KMS-11 (cell line): ENCODE data around the gene CTIF.

Source experiments
- H2AFZ ChIP-seq: fragments of 200-600 bp; sonication (generic); 2 replicates; pipeline ENCODE4 v1.6.1; 2016; ENCODE audit warnings: antibody characterized with exemption, mixed run types, low read depth
- H3K27ac ChIP-seq: fragments of 200-600 bp; sonication (generic); 2 replicates; pipeline ENCODE4 v1.6.1; 2016; ENCODE audit warnings: mild to moderate bottlenecking, mixed run types
- H3K27me3 ChIP-seq: fragments of 200-600 bp; sonication (generic); 2 replicates; pipeline ENCODE4 v1.6.1; 2017; ENCODE audit warnings: mild to moderate bottlenecking, low read depth, mixed run types, moderate library complexity; ENCODE audit not compliant: insufficient read depth
- H3K36me3 ChIP-seq: fragments of 200-600 bp; sonication (generic); 2 replicates; pipeline ENCODE4 v1.6.1; 2017; ENCODE audit warnings: mild to moderate bottlenecking, mixed run types; ENCODE audit not compliant: insufficient read depth
- H3K4me1 ChIP-seq: fragments of 200-600 bp; sonication (generic); 2 replicates; pipeline ENCODE4 v1.6.1; 2016; ENCODE audit warnings: mild to moderate bottlenecking, low read depth, mixed run types; ENCODE audit not compliant: poor library complexity, severe bottlenecking
- H3K4me2 ChIP-seq: fragments of 200-600 bp; sonication (generic); 2 replicates; pipeline ENCODE4 v1.7.0; 2016; ENCODE audit warnings: mild to moderate bottlenecking, mixed run types
- H3K4me3 ChIP-seq: fragments of 200-600 bp; sonication (generic); IDR thresholded peaks from 2 replicates; pipeline ENCODE4 v1.6.1; 2017; ENCODE audit warnings: low read depth, low read length, mixed read lengths; ENCODE audit not compliant: insufficient read depth
- H3K79me2 ChIP-seq: fragments of 200-600 bp; sonication (generic); 2 replicates; pipeline ENCODE4 v1.6.1; 2016; ENCODE audit warnings: low read depth, mixed run types; ENCODE audit not compliant: insufficient read depth
- H3K9ac ChIP-seq: fragments of 200-600 bp; sonication (generic); 2 replicates; pipeline ENCODE4 v1.6.1; 2016; ENCODE audit warnings: mild to moderate bottlenecking, mixed run types
- H4K20me1 ChIP-seq: fragments of 200-600 bp; sonication (generic); 2 replicates; pipeline ENCODE4 v1.6.1; 2016; ENCODE audit warnings: mild to moderate bottlenecking, mixed run types; ENCODE audit not compliant: insufficient read depth
- CTCF ChIP-seq: fragments of 200-600 bp; sonication (generic); conservative IDR thresholded peaks from 2 replicates; pipeline ENCODE4 v1.6.1; 2017; ENCODE audit warnings: low read depth, mild to moderate bottlenecking, antibody characterized with exemption, low read length, moderate library complexity, mixed read lengths

CTIF gene

GRCh38 chr18:48896326-48896874, 357.6 kb downstream of the CTIF start:
- H3K4me3 ChIP-seq, result no peak overlapping the region
- H2AFZ ChIP-seq, result no peak overlapping the region; the same call in 1 of the 2 replicates
- no peak overlapping the region for H3K9ac ChIP-seq

GRCh38 chr18:48896875-48897511, 358.2 kb downstream of the CTIF start:
- no peaks in the 10 kb centered on the region for H3K79me2 ChIP-seq
- no peaks in the 10 kb centered on the region for H3K27me3 ChIP-seq
- H3K27ac ChIP-seq, result no peak overlapping the region
- H3K36me3 ChIP-seq, result no peaks in the 10 kb centered on the region
- no peak overlapping the region for H3K9ac ChIP-seq
- no peak for TF ChIP-seq CTCF
- no peaks in the 10 kb centered on the region for H4K20me1 ChIP-seq
- no peak overlapping the region; the same call in 1 of the 2 replicates for H2AFZ ChIP-seq
- peaks cover 16% of the 10 kb centered on the region for H3K4me1 ChIP-seq
- H3K4me2 ChIP-seq, result peak overlapping the region; percentile 18; the same call in 1 of the 2 replicates
- H3K4me3 ChIP-seq, result no peak overlapping the region

More at GRCh38 chr18:48896326-48896874, 357.6 kb downstream of the CTIF start:
- peaks cover 16% of the 10 kb centered on the region for H3K4me1 ChIP-seq
- no peaks in the 10 kb centered on the region for H4K20me1 ChIP-seq
- no peak for TF ChIP-seq CTCF
- no peak overlapping the region for H3K27ac ChIP-seq
- H3K4me2 ChIP-seq, result peak overlapping the region; percentile 18; the same call in 1 of the 2 replicates
- no peaks in the 10 kb centered on the region for H3K27me3 ChIP-seq
- no peaks in the 10 kb centered on the region for H3K36me3 ChIP-seq
- H3K79me2 ChIP-seq, result no peaks in the 10 kb centered on the region

- peaks cover 16% of the 10 kb centered on the region for H3K4me1 ChIP-seq
- no peak overlapping the region for H3K27ac ChIP-seq
Observed at GRCh38 chr18:48897531-48897930, 358.7 kb downstream of the CTIF start.

GRCh38 chr18:48898521-48898920, 359.7 kb downstream of the CTIF start:
- Histone ChIP-seq H2AFZ (no peak overlapping the region), H3K27me3 (no peaks in the 10 kb centered on the region), H4K20me1 (no peaks in the 10 kb centered on the region), H3K4me3 (no peak overlapping the region), H3K79me2 (no peaks in the 10 kb centered on the region), H3K9ac (no peak overlapping the region), H3K4me2 (no peak overlapping the region), H3K27ac (no peak overlapping the region), H3K4me1 (peaks cover 16% of the 10 kb centered on the region), H3K36me3 (no peaks in the 10 kb centered on the region)
- TF ChIP-seq CTCF, result no peak

More at GRCh38 chr18:48897531-48897930, 358.7 kb downstream of the CTIF start:
- Histone ChIP-seq H4K20me1 (no peaks in the 10 kb centered on the region), H3K4me3 (no peak overlapping the region), H2AFZ (no peak overlapping the region), H3K9ac (no peak overlapping the region), H3K27me3 (no peaks in the 10 kb centered on the region), H3K79me2 (no peaks in the 10 kb centered on the region), H3K4me2 (no peak overlapping the region), H3K36me3 (no peaks in the 10 kb centered on the region)
- TF ChIP-seq CTCF, result no peak
